ENCODE measurements around the gene NAT8L. TPM values are rescaled to one million over a fixed set of nuclear protein-coding genes. Genes with fewer than 3 reads are reported as not detected.
A peak's percentile ranks its signal among the peaks of the same experiment; 100 is the strongest.

The NAT8L gene
- total and polyA plus RNA-seq, 2 of the 13 experiments (the other 11 are each of a cell fraction or from before 2014, with no cell fraction given), result 2.2 to 3.3 TPM

GRCh38 chr4:2059046-2059725 is at the start of gene NAT8L (continued):
- TF ChIP-seq MAX (IDR thresholded peaks at IDR 0.05) (peak; percentile 39), SETDB1 (CRISPR knock-in tag; IDR thresholded peaks at IDR 0.05; ENCODE audit: borderline replicate concordance) (no peak), SIN3A (IDR thresholded peaks at IDR 0.05; ENCODE audit: borderline replicate concordance, low read depth, low read length) (no peak), AHR (CRISPR knock-in tag; IDR thresholded peaks at IDR 0.05) (no peak), FUBP1 (CRISPR knock-in tag; IDR thresholded peaks at IDR 0.05; ENCODE audit: borderline replicate concordance) (no peak), JDP2 (CRISPR knock-in tag; IDR thresholded peaks at IDR 0.05; ENCODE audit: borderline replicate concordance) (no peak), DR1 (CRISPR knock-in tag; IDR thresholded peaks at IDR 0.05) (no peak), ZNF891 (CRISPR knock-in tag; IDR thresholded peaks at IDR 0.05) (no peak), ZBTB3 (CRISPR knock-in tag; IDR thresholded peaks at IDR 0.05; ENCODE audit: borderline replicate concordance, low read depth) (no peak), ZNF367 (CRISPR knock-in tag; IDR thresholded peaks at IDR 0.05; ENCODE audit: borderline replicate concordance) (no peak), MAFF (IDR thresholded peaks at IDR 0.05; ENCODE audit: low read depth, low read length) (no peak), FOXM1 (CRISPR knock-in tag; IDR thresholded peaks at IDR 0.05) (no peak), SAP130 (CRISPR knock-in tag; IDR thresholded peaks at IDR 0.05; ENCODE audit: low read depth) (peak; percentile 25; the same call in 1 of the 2 replicates), HOXA9 (CRISPR knock-in tag; IDR thresholded peaks at IDR 0.05; ENCODE audit: borderline replicate concordance) (no peak), ZNF451 (CRISPR knock-in tag; IDR thresholded peaks at IDR 0.05) (no peak), IRX3 (CRISPR knock-in tag; IDR thresholded peaks at IDR 0.05; ENCODE audit: borderline replicate concordance, low read depth) (no peak), FOXA1 (IDR thresholded peaks at IDR 0.05) (no peak), FOXA1 (CRISPR knock-in tag; IDR thresholded peaks at IDR 0.05) (no peak), ZNF564 (CRISPR knock-in tag; IDR thresholded peaks at IDR 0.05) (no peak), ZNF335 (CRISPR knock-in tag; IDR thresholded peaks at IDR 0.05) (no peak), IKZF4 (CRISPR knock-in tag; IDR thresholded peaks at IDR 0.05; ENCODE audit: borderline replicate concordance, low read depth, not compliant biosample characterization) (no peak), ZNF138 (CRISPR knock-in tag; IDR thresholded peaks at IDR 0.05; ENCODE audit: low read depth) (no peak), AKNA (CRISPR knock-in tag; IDR thresholded peaks at IDR 0.05; ENCODE audit: borderline replicate concordance) (no peak)
